SU-DHL-6 (cell line): ENCODE results near the gene NCOA1.

ENCODE experiments used
- H2AFZ ChIP-seq: fragments of 200-600 bp; sonication (generic); 2 replicates; pipeline ENCODE4 v1.6.1; 2014; ENCODE audit warnings: low read depth, mild to moderate bottlenecking, moderate library complexity, mixed read lengths, antibody characterized with exemption, low read length; ENCODE audit not compliant: severe bottlenecking
- H3F3A ChIP-seq: fragments of 200-600 bp; shearing (Covaris generic); 2 replicates; pipeline ENCODE4 v1.6.0; 2016; ENCODE audit warnings: antibody characterized with exemption, mild to moderate bottlenecking; ENCODE audit not compliant: insufficient read depth
- H3K27ac ChIP-seq: fragments of 200-600 bp; sonication (generic); 2 replicates; pipeline ENCODE4 v1.5.1; 2016; ENCODE audit warnings: low read depth, mild to moderate bottlenecking, low read length, moderate library complexity, mixed read lengths
- H3K27me3 ChIP-seq: fragments of 200-600 bp; sonication (generic), shearing (Covaris generic); 2 replicates; pipeline ENCODE4 v1.6.0; 2014; ENCODE audit warnings: mild to moderate bottlenecking, low read length
- H3K36me3 ChIP-seq: fragments of 200-600 bp; sonication (generic); 2 replicates; pipeline ENCODE4 v1.6.1; 2014; ENCODE audit warnings: mild to moderate bottlenecking, low read length, mixed read lengths
- H3K4me2 ChIP-seq: fragments of 300-600, 200-600 bp; shearing (Covaris generic), sonication (generic); 2 replicates; pipeline ENCODE4 v1.6.0; 2014; ENCODE audit warnings: low read length, low read depth, mild to moderate bottlenecking; ENCODE audit not compliant: poor library complexity, severe bottlenecking
- H3K4me3 ChIP-seq: fragments of 200-600 bp; sonication (generic); 2 replicates; pipeline ENCODE4 v1.5.1; 2014; ENCODE audit warnings: antibody characterized with exemption, low read length, mild to moderate bottlenecking, mixed read lengths; ENCODE audit not compliant: insufficient read depth, poor library complexity, severe bottlenecking
- H3K79me2 ChIP-seq: fragments of 200-600 bp; sonication (generic); 2 replicates; pipeline ENCODE4 v1.6.1; 2014; ENCODE audit warnings: mild to moderate bottlenecking, low read length, moderate library complexity; ENCODE audit not compliant: insufficient read depth
- H3K9ac ChIP-seq: fragments of 200-600 bp; sonication (generic); 2 replicates; pipeline ENCODE4 v1.7.0; 2014; ENCODE audit warnings: mild to moderate bottlenecking, low read length
- H3K9me2 ChIP-seq: fragments of 200-600 bp; sonication (generic); replicated peaks from 2 replicates; pipeline ENCODE4 v1.6.1; 2014; ENCODE audit warnings: low read length; ENCODE audit not compliant: insufficient read depth
- H3K9me3 ChIP-seq: fragments of 200-600 bp; sonication (generic); 2 replicates; pipeline ENCODE4 v1.6.1; 2014; ENCODE audit warnings: low read length, mixed read lengths; ENCODE audit not compliant: insufficient read depth
- H4K20me1 ChIP-seq: fragments of 200-600 bp; sonication (generic); 2 replicates; pipeline ENCODE4 v1.6.1; 2014; ENCODE audit warnings: low read depth, mild to moderate bottlenecking, antibody characterized with exemption, low read length, moderate library complexity, mixed read lengths
- CTCF ChIP-seq: fragments of 200-600 bp; sonication (generic); IDR thresholded peaks from one replicate; pipeline ENCODE4 v1.5.1; 2017; ENCODE audit warnings: antibody characterized with exemption, mild to moderate bottlenecking, low read length, moderate library complexity; ENCODE audit not compliant: insufficient read depth, poor library complexity, severe bottlenecking
- EZH2phosphoT487 ChIP-seq: fragments of 200-600 bp; sonication (generic), shearing (Covaris generic); conservative IDR thresholded peaks from 2 replicates; pipeline ENCODE4 v1.6.1; 2018; ENCODE audit warnings: mild to moderate bottlenecking, antibody characterized with exemption, low read length, moderate library complexity, mixed read lengths

NCOA1 gene

GRCh38 chr2:24682304-24682703 lies 191.2 kb downstream of the NCOA1 start:
- Histone ChIP-seq H3K4me3 (no peak overlapping the region), H3K9ac (no peak overlapping the region), H2AFZ (no peak overlapping the region), H3K27me3 (no peaks in the 10 kb centered on the region), H3K79me2 (no peaks in the 10 kb centered on the region), H3K36me3 (no peaks in the 10 kb centered on the region), H3K9me2 (no peaks in the 10 kb centered on the region), H3K9me3 (no peaks in the 10 kb centered on the region), H4K20me1 (no peaks in the 10 kb centered on the region), H3K27ac (no peak overlapping the region), H3F3A (no peaks in the 10 kb centered on the region), H3K4me2 (no peak overlapping the region)
- TF ChIP-seq EZH2phosphoT487, result no peak
- TF ChIP-seq CTCF, result no peak

GRCh38 chr2:24683408-24683807 lies 192.4 kb downstream of the NCOA1 start:
- Histone ChIP-seq H3K27ac (no peak overlapping the region), H3K36me3 (no peaks in the 10 kb centered on the region), H3K9ac (no peak overlapping the region), H2AFZ (no peak overlapping the region), H3K4me3 (no peak overlapping the region), H3K27me3 (no peaks in the 10 kb centered on the region), H3K79me2 (no peaks in the 10 kb centered on the region), H3K9me2 (no peaks in the 10 kb centered on the region), H4K20me1 (no peaks in the 10 kb centered on the region), H3F3A (no peaks in the 10 kb centered on the region), H3K4me2 (no peak overlapping the region), H3K9me3 (no peaks in the 10 kb centered on the region)
- no peak for TF ChIP-seq CTCF
- TF ChIP-seq EZH2phosphoT487, result no peak

- no peaks in the 10 kb centered on the region for H3K79me2 ChIP-seq
- no peak overlapping the region for H3K4me3 ChIP-seq
- H3K27me3 ChIP-seq, result no peaks in the 10 kb centered on the region
- H3K9me3 ChIP-seq, result no peaks in the 10 kb centered on the region
- H3K4me2 ChIP-seq, result no peak overlapping the region
- H3K9me2 ChIP-seq, result no peaks in the 10 kb centered on the region
- no peak overlapping the region for H2AFZ ChIP-seq
- no peaks in the 10 kb centered on the region for H3K36me3 ChIP-seq
- no peak overlapping the region for H3K9ac ChIP-seq
- H4K20me1 ChIP-seq, result no peaks in the 10 kb centered on the region
- TF ChIP-seq CTCF, result no peak
- TF ChIP-seq EZH2phosphoT487, result no peak
- no peak overlapping the region for H3K27ac ChIP-seq
- no peaks in the 10 kb centered on the region for H3F3A ChIP-seq
Measured at GRCh38 chr2:24690524-24690923, 199.5 kb downstream of the NCOA1 start.
